GM12874 (cell line): Measurements from ENCODE around the gene C3orf20.

ENCODE experiments used
- TF ChIP-seq, protein P1 (sequence below): IDR thresholded peaks from 2 replicates; pipeline ENCODE4 v1.5.1; 2011; ENCODE audit warnings: low read depth, mild to moderate bottlenecking, control low read depth, low read length, moderate library complexity; ENCODE audit not compliant: insufficient read depth

C3orf20 gene

GRCh38 chr3:14721126-14721864, 46.4 kb downstream of the C3orf20 start:
- TF ChIP-seq, protein P1, sequence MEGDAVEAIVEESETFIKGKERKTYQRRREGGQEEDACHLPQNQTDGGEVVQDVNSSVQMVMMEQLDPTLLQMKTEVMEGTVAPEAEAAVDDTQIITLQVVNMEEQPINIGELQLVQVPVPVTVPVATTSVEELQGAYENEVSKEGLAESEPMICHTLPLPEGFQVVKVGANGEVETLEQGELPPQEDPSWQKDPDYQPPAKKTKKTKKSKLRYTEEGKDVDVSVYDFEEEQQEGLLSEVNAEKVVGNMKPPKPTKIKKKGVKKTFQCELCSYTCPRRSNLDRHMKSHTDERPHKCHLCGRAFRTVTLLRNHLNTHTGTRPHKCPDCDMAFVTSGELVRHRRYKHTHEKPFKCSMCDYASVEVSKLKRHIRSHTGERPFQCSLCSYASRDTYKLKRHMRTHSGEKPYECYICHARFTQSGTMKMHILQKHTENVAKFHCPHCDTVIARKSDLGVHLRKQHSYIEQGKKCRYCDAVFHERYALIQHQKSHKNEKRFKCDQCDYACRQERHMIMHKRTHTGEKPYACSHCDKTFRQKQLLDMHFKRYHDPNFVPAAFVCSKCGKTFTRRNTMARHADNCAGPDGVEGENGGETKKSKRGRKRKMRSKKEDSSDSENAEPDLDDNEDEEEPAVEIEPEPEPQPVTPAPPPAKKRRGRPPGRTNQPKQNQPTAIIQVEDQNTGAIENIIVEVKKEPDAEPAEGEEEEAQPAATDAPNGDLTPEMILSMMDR, result no peak

- TF ChIP-seq, protein P1, result no peak
These were observed 50.1 kb downstream of the C3orf20 start for GRCh38 chr3:14725013-14725412.

DNA sequence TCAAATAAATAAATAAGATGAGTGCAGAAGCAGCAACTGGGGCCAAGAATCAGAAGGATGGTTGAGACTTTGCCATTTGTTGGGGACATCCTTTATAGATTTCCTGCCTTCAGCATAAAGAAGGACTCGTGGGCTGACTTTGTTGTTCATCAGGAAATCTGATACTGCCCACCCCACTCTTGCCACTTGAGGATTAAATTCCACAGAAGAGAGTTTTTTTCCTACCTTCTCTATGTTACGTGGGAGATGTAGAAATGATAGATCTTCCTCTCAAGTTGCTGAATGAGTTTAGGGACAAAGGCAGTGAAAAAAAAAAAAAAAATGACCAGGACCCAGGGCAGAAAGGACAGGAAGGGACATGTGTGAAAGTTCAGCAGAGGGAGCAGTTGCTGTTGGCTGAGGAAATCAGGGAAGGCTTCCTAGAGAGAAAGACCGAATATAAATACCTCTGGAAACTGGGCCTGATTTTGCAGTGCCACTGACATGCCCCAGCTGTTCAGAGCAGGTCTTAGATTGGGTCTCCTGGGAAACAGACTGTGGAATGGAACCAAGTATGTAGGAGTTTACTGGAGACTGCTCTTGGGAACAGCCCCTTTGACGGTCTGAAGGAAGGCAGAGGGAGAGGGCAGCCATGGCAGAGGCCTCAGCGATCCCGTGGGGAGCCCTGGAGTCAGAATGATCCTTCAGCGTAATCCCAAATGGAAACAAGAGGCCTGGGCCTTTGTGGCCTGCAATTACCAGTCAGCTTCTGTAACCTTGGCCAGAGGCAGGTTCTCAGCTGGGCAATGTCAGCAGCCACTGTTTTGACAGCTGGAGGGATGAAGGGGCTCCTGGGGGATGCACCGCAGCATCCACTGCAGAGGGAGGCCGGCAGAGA, 50.9 kb downstream of the C3orf20 start:
- TF ChIP-seq, protein P1, result no peak

- TF ChIP-seq, protein P1, result no peak
These were observed 51.5 kb downstream of the C3orf20 start for GRCh38 chr3:14726441-14726780.

DNA sequence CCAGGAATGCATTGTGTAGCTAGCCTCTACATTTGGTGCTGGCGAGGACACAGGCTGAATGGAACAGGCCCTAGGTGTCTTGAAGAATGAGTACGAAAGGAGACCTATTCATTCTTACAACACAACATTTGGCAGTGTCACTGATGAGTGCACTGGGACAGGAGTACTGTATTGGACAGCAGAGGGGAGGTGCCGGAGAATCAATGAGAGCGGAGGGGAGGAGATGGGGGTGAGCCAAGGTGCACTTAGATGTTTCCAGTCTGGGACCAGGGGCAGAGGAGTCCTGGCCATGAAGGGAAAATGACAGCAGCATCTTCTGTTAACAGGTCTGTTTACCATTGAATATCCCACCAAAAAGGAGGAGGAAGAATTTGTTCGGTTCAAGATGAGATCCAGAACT, 53.2 kb downstream of the C3orf20 start:
- TF ChIP-seq, protein P1, result no peak

GRCh38 chr3:14730703-14731382, 55.9 kb downstream of the C3orf20 start:
- TF ChIP-seq, protein P1, result no peak

DNA sequence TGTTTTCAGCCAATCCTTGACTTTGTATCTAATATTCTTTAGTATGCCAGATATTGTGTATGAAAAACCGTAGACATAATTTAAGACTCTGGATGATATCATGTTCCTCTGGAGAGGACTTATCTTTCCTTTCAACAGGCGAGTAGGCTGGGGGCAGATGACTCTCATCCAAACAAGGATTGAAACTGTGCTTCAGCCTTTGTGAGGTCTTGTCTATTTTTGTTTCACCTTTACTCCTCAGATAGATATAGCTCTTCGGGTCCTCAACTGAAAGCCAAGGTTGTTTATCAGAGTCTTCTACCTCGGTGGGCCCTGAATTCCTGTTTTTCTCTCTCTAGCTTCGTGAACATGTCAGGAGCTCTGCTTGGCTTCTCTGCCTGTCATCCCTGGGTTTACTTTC, 66.0 kb downstream of the C3orf20 start:
- TF ChIP-seq, protein P1, result no peak
